OCI-LY7 (cell line): ENCODE results near the gene ACAP3. TPM values are rescaled to one million over a fixed set of nuclear protein-coding genes. Genes with fewer than 3 reads are reported as not detected.

Experiments used
- BruUV-seq: library from RNA; stranded (reverse); fragments of 400-500 nt; replicated peaks from 2 replicates; lab custom pipeline; 2021; lab: Mats Ljungman, UMichigan
- CTCF ChIA-PET: fragments of 300-600 bp; sonication (Branson Sonifier 250); formaldehyde crosslinking; loops from one replicate; lab custom pipeline; 2022; ENCODE audit warnings: antibody characterized with exemption; ENCODE audit not compliant: unreplicated experiment; lab: Charles Lee
- POLR2A ChIA-PET: fragments of 300-600 bp; sonication (Branson Sonifier 250); formaldehyde crosslinking; loops from one replicate; lab custom pipeline; 2022; ENCODE audit warnings: antibody characterized with exemption; lab: Charles Lee
- DNase-seq: peaks from one replicate; pipeline ENCODE4 v3.0.0-alpha.2; 2015; ENCODE audit warnings: low spot score
- H2AFZ ChIP-seq: fragments of 200-600 bp; sonication (generic), shearing (Covaris generic); 2 replicates; pipeline ENCODE4 v1.6.1; 2014; ENCODE audit warnings: mild to moderate bottlenecking, antibody characterized with exemption, low read length, moderate library complexity
- H3K27ac ChIP-seq: fragments of 200-600 bp; sonication (generic); 2 replicates; pipeline ENCODE4 v1.5.1; 2014; ENCODE audit warnings: mixed run types, low read depth, mild to moderate bottlenecking, moderate library complexity, low read length, inconsistent platforms; ENCODE audit not compliant: poor library complexity, severe bottlenecking
- H3K36me3 ChIP-seq: fragments of 200-600 bp; sonication (generic); 2 replicates; pipeline ENCODE4 v1.6.1; 2014; ENCODE audit warnings: mild to moderate bottlenecking, antibody characterized with exemption, low read length, moderate library complexity, mixed read lengths; ENCODE audit not compliant: insufficient read depth
- H3K4me1 ChIP-seq: fragments of 200-600 bp; sonication (generic); 2 replicates; pipeline ENCODE4 v1.5.1; 2014; ENCODE audit warnings: mild to moderate bottlenecking, low read length; ENCODE audit not compliant: insufficient read depth, poor library complexity, severe bottlenecking
- H3K4me2 ChIP-seq: fragments of 200-600 bp; sonication (generic); 2 replicates; pipeline ENCODE4 v1.6.1; 2014; ENCODE audit warnings: mild to moderate bottlenecking, low read length
- H3K4me3 ChIP-seq: fragments of 200-600 bp; sonication (generic); 2 replicates; pipeline ENCODE4 v1.5.1; 2014; ENCODE audit warnings: mild to moderate bottlenecking, low read depth, low read length; ENCODE audit not compliant: poor library complexity, severe bottlenecking
- H3K79me2 ChIP-seq: fragments of 200-600 bp; sonication (generic); 2 replicates; pipeline ENCODE4 v1.6.1; 2016; ENCODE audit warnings: low read depth, mild to moderate bottlenecking, low read length, moderate library complexity, mixed read lengths; ENCODE audit not compliant: insufficient read depth
- H3K9me2 ChIP-seq: fragments of 200-600 bp; sonication (generic); 2 replicates; pipeline ENCODE4 v1.6.1; 2016; ENCODE audit warnings: mild to moderate bottlenecking, low read length, mixed read lengths; ENCODE audit not compliant: insufficient read depth
- H3K9me3 ChIP-seq: fragments of 200-600 bp; sonication (generic); 2 replicates; pipeline ENCODE4 v1.6.1; 2014; ENCODE audit warnings: mild to moderate bottlenecking, mixed run types, low read length, mixed read lengths
- H4K20me1 ChIP-seq: fragments of 200-600 bp; sonication (generic); 2 replicates; pipeline ENCODE4 v1.6.1; 2014; ENCODE audit warnings: mild to moderate bottlenecking, antibody characterized with exemption, low read length, moderate library complexity, mixed read lengths; ENCODE audit not compliant: insufficient read depth
- CTCF ChIP-seq: fragments of 200-600 bp; sonication (generic); conservative IDR thresholded peaks from 2 replicates; pipeline ENCODE4 v1.5.1; 2014; ENCODE audit warnings: mild to moderate bottlenecking, antibody characterized with exemption, low read length, moderate library complexity, mixed read lengths
- EZH2phosphoT487 ChIP-seq: fragments of 200-600 bp; sonication (generic); IDR thresholded peaks from 2 replicates; pipeline ENCODE4 v1.6.1; 2018; ENCODE audit warnings: low read depth, borderline replicate concordance, mild to moderate bottlenecking, mixed run types, antibody characterized with exemption, low read length, moderate library complexity, mixed read lengths
- intact Hi-C: fragments of 100-400 bp; cut with micrococcal nuclease; formaldehyde crosslinking; loops from one replicate; pipeline ENCODE4 v1.10.0; 2022; ENCODE audit not compliant: unreplicated experiment
- total RNA-seq, 2 experiments: library from RNA; depleted of rRNA in 1 of 2; stranded (reverse); fragments of >200 nt in 1 of 2; shearing (Covaris generic) in 1 of 2; gene quantifications; 2 replicates each; pipeline ENCODE4 v1.2.3, GENCODE V29; 2014 to 2022

ACAP3 gene
- total RNA-seq, 2 experiments from 2014 or later, result 26.3 to 47.6 TPM

GRCh38 chr1:1338278-1338677 is 30.5 kb upstream of the ACAP3 start:
- Histone ChIP-seq H3K4me2 (no peak overlapping the region), H2AFZ (no peak overlapping the region), H3K27ac (no peak overlapping the region), H3K4me3 (no peak overlapping the region), H3K36me3 (peaks cover 10% of the 10 kb centered on the region), H3K9me3 (no peaks in the 10 kb centered on the region), H3K9me2 (no peaks in the 10 kb centered on the region), H3K79me2 (no peaks in the 10 kb centered on the region), H4K20me1 (no peaks in the 10 kb centered on the region), H3K4me1 (no peaks in the 10 kb centered on the region)
- no peak for TF ChIP-seq CTCF
- no peak for TF ChIP-seq EZH2phosphoT487
- POLR2A ChIA-PET, result no interaction called here
- no peak for DNase-seq
- CTCF ChIA-PET, result interaction anchor here (1.2 kb wide), 1 partner anchor 8 kb away, joined by 5 read pairs; no protein-coding TSS in a partner anchor
- intact Hi-C loops, result no loop called here
- no TSS peak for BruUV-seq

GRCh38 chr1:1337793-1338147 is 30.0 kb upstream of the ACAP3 start:
- ChIA-PET POLR2A (no interaction called here), CTCF (interaction anchor here (1.2 kb wide), 1 partner anchor 8 kb away, joined by 5 read pairs; no protein-coding TSS in a partner anchor)
- Histone ChIP-seq H3K9me3 (no peaks in the 10 kb centered on the region), H3K4me1 (no peaks in the 10 kb centered on the region), H3K36me3 (peaks cover 10% of the 10 kb centered on the region), H3K4me3 (no peak overlapping the region), H4K20me1 (no peaks in the 10 kb centered on the region), H3K9me2 (no peaks in the 10 kb centered on the region), H3K79me2 (no peaks in the 10 kb centered on the region), H2AFZ (no peak overlapping the region), H3K4me2 (no peak overlapping the region), H3K27ac (no peak overlapping the region)
- peak; percentile 58 for DNase-seq
- intact Hi-C loops, result no loop called here
- no TSS peak for BruUV-seq
- no peak for TF ChIP-seq CTCF
- no peak for TF ChIP-seq EZH2phosphoT487

GRCh38 chr1:1336931-1337792 is 29.4 kb upstream of the ACAP3 start:
- CTCF ChIA-PET, result no interaction called here
- no peak overlapping the region for H3K4me2 ChIP-seq
- no peak overlapping the region for H3K27ac ChIP-seq
- intact Hi-C loops, result no loop called here
- no peak overlapping the region for H2AFZ ChIP-seq
- POLR2A ChIA-PET, result no interaction called here
- no peaks in the 10 kb centered on the region for H3K4me1 ChIP-seq
- no TSS peak for BruUV-seq
- H4K20me1 ChIP-seq, result no peaks in the 10 kb centered on the region
- no peaks in the 10 kb centered on the region for H3K9me3 ChIP-seq
- H3K36me3 ChIP-seq, result peaks cover 10% of the 10 kb centered on the region
- H3K9me2 ChIP-seq, result no peaks in the 10 kb centered on the region
- no peak for TF ChIP-seq EZH2phosphoT487
- no peak for TF ChIP-seq CTCF
- DNase-seq, result no peak
- H3K79me2 ChIP-seq, result no peaks in the 10 kb centered on the region
- no peak overlapping the region for H3K4me3 ChIP-seq
